Activated CD4-positive, CD25-positive, alpha-beta regulatory T cell (primary cell): ENCODE data around the gene ZNF880.
"Not testable (repeated sequence)": the region's sequence is repeated elsewhere in the genome, so short reads cannot be mapped to it uniquely, and the experiment has no call there.

ENCODE experiments used
- DNase-seq, 4 experiments: peaks; one replicate each; lab custom pipeline; 2025; lab: John Stamatoyannopoulos, UW

Gene ZNF880

DNA sequence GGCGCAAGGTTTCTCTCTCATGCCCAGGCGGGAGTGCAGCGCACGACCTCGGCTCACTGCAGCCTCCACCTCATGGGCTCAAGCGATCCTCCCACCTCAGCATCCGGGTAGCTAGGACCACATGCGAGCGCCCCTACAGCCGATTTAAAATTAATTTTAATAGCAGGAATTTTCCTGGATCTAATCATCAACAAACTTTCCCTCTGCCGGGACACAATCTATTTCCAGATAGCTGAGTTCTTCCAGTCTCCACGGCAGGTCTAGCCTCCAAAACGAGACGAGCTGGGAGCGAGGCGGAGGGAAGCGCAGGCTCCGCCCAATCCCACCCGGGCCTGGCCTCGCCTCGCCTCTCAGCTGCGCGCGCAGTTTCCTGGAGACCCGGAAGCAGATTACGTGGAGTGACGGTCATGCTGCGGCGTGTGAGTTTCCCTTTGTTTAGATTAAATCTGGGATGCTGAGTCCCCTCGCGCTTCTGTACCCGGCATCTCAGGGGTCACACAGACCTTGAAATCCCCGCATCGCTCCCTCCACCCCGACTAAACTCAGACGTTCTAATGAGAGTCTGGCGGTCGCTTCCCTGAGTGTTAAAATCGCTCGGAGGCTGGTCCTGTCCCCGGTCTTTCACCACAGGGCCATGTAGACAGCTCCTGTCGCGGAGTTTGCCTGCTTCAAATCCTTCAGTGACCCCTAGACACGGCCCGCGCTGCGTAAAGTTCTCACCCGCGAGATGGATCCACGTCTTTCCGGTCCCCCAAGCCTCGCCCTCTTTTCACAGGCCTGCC lies at the start of gene ZNF880:
ZNF880 (plus strand) TSS at position 365 of the 782 bp plus-strand sequence; CDS start at position 408, 43 bp downstream.
- DNase-seq, result peak; percentile 74 to 90 (median 87)

GRCh38 chr19:52322429-52322828 lies 47.3 kb upstream of the ZNF880 start:
- no peak for DNase-seq

DNA sequence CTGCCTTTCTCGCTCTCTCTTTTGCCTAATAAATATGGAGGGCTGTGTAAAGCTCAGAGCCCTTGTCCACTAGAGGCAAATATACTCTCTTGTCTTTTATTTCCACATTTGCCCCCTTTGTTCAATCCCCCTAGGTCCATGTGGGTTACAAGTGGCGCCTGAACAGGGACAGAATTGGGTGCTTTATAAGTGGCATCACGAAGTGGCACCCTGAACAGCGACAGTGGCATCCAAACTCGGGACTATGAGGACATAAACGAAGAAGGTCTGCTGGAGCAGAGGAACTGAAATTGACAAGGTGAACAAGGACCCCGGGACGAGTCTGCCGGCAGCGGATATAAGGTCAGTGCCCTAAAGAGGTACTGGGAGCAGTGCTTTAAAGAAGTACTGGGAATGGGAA lies 38.0 kb upstream of the ZNF880 start:
- no peak for DNase-seq

GRCh38 chr19:52335768-52336116 lies 34.0 kb upstream of the ZNF880 start:
- DNase-seq, result no peak

GRCh38 chr19:52336117-52336790 lies 33.5 kb upstream of the ZNF880 start, which contains the start of gene ZNF610:
TSS of gene ZNF610 (plus strand) at chr19:52336243. CDS start at chr19:52349173, 12,930 bp downstream.
- peak; percentile 77 to 81 (median 78) for DNase-seq

DNA sequence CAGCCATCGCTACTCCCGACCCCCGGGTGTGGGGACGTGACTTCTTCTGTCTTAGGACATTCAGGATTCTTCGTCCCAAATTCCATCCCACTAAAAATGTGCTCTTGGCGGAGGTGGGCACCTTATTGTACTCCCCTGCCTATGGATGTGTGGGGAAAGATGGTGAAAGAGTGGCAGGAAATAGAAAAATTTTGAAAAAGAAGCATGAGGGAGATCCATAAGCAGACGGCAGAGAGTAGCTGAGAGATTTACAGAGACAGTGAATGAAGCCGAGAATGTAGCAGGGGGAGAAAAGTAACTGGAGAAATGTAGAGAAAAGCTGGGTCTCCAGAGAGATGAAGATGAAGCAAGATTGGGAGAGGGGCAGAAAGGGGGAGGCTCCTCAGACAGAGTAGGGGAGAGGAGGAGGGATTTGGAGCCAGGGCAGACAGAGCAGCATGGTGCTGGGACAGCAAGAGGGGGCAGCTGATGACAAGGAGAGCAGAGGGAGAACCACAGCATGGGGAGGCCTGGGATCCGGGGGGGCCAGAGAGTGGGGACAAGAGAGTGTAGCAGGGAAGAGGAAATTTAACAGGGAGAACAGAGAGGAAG lies 32.8 kb upstream of the ZNF880 start:
- no peak for DNase-seq

GRCh38 chr19:52339022-52339421 lies 30.7 kb upstream of the ZNF880 start:
- not testable (repeated sequence) for DNase-seq

- peak in 2 of 4 experiments; percentile 6 to 15 for DNase-seq
These were observed 26.2 kb upstream of the ZNF880 start for GRCh38 chr19:52343548-52343947.

- no peak for DNase-seq
These were observed 24.6 kb upstream of the ZNF880 start for GRCh38 chr19:52345162-52345561.

DNA sequence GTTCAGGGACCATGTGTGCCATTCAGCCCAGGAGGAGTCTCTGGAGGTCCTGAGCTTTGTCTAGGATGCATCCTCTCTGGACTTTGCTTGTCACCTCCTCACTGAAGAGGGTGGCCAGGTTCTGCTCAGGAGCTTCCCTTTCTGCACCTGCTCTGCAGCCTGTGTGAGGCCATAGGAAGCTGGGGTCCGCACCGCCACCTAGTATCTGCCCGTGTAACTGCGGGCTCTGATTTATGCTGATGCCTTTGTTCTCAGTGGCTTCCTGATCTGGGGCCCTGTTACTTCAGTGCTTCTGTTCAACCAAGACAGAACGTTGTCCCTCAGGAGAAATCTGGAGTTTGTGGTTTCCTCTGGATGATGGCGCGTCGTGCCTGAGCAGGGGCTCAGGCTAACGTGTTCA lies 18.2 kb upstream of the ZNF880 start:
- DNase-seq, result no peak

- no peak for DNase-seq
These were observed 3.3 kb upstream of the ZNF880 start for GRCh38 chr19:52366414-52366824.

DNA sequence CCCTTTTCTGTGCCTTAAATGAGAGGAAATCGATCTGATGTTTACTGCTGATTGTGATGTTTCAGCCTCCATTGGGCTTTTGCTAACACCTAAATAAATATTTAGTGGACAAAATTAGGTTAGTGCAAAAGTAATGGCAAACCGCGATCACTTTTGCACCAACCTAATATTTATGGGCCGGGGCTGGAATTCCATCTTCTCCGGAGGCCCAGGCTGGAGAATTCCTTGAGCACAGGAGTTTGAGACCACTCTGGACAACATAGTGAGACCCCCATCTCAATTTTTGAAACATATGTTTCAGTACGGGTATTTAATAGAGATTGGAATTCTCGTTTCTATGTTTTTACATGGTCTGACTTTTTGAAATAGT lies 603 bp downstream of the ZNF880 start:
- DNase-seq, result no peak

DNA sequence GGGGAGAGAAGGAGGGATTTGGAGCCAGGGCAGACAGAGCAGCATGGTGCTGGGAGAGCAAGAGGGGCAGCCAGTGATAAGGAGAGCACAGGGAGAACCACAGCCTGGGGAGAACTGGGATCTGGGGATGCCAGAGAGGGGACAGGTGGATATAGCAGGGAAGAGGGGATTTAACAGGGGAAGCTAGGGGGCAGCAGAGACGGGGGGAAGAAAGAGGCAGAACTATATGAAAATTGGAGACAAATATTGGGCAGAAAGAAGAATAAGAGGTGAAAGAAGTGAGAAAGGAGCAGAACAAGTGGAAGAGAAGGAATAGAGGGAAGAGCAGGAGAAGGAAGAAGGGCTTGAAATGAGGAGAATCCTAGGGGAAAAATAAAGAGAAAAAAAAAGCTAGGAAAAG lies 21.4 kb downstream of the ZNF880 start:
- DNase-seq, result no peak

DNA sequence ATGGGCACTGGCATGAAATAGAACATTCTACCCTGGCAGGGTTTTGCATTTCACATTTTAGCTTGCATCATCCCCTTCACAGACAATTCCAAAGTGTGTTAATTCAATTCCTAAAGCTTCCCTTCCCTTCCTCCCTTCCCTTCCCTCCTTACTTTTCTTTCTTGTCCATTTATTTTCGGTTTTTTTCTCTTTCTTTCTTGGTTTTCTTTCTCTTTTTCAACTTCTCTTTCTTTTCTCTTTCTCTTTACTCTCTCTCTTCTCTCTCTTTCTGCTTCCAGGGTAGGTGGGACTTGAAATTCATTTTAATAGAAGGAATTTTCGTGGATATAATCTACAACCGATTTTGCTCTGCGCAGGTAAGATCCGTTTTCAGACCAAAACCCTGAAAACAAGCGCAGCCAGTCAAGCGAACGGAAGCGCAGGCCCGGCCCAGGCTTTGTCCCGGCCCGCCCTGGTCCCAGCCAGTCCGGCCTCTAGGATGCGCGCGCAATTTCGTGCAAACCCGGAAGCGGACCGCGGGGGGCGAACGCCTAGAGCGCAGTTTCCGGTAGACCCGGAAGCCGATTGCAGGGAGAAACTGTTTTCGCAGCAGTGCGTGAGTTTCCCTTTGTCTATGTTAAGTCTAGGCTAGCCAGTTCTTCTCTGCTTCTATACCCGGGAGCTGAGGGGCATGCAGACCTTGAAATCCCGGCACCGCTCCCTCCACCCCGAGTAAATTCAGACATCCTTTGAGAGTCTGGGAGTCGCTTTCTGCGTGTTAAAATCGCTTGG lies 27.8 kb downstream of the ZNF880 start, which contains the start of gene ZNF528:
ZNF528 (plus strand) TSS at position 540 of the 771 bp plus-strand sequence. CDS start 4,165 bp downstream, outside the sequence.
- peak; percentile 86 to 93 (median 92) for DNase-seq

DNA sequence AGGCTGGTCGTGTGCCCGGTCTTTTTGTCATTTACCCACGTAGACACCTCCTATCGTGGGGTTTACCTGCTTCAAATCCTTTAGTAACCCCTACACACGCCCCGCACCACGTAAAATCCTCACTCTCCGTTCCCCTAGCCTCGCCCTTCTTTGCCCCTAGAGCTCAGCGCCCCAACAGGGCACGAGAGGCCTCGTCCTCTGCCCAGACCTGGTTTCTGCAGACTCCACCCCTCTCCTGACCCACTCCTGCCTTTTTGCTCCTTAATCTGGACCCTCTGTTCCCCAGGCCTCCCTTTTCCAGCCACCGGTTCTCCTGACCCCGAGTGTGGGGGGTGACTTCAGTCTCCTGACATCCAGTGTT lies 28.3 kb downstream of the ZNF880 start:
- no peak for DNase-seq

- no peak for DNase-seq
These were observed 40.6 kb downstream of the ZNF880 start for GRCh38 chr19:52410276-52410675.

DNA sequence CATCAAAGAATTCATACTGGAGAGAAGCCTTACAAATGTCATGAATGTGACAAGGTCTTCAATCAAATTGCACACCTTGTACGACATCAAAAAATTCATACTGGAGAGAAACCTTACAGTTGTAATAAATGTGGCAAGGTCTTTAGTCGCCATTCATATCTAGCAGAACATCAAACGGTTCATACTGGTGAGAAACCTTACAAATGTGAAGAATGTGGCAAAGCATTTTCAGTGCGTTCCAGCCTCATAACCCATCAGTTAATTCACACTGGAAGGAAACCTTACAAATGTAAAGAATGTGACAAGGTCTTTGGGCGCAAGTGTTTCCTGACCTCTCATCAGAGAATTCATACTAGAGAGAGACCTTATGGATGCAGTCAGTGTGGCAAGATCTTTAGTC lies 46.0 kb downstream of the ZNF880 start:
- no peak for DNase-seq

DNA sequence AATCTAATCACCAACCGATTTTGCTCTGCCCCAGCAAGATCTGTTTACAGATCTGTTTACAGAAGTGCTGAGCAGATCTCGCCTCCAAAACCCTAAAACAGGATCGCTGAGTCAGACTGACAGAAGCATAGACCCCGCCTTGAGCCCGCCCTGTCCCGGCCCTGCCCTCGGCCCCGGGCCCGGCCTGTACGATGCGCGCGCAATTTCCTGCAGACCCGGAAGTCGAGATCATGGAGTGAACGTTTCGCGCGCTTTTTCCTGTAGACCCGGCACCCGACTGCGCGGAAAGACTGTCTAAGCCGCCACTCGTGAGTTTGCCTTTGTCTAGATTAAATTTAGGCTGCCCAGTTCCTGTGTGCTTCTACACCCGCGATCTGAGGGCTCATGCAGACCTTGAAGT lies 59.2 kb downstream of the ZNF880 start, which contains the start of gene ZNF534:
ZNF534 (plus strand) TSS at position 212 of the 400 bp plus-strand sequence. CDS start 2,327 bp downstream, outside the sequence.
- DNase-seq, result no peak
